Tibial artery (tissue), 4 donors: ENCODE results near the gene APOA4.

Source experiments
- DNase-seq, 2 donors: peaks; one replicate each; pipeline ENCODE4 v3.0.0-alpha.2; 2019
- H3K27ac ChIP-seq, 2 donors: fragments of 200-600 bp; sonication (generic) in 1 of 2; 1 replicate in 1 of 2; 2 replicates in 1 of 2; pipeline ENCODE4 v1.5.1; 2018 to 2019; ENCODE audit warnings: mild to moderate bottlenecking in 1 of 2
- H3K27me3 ChIP-seq, 2 donors: fragments of 200-600 bp; sonication (generic) in 1 of 2; one replicate each; pipeline versions ENCODE4 v1.5.1 to v1.6.0; 2016 to 2019
- H3K36me3 ChIP-seq, 3 donors: fragments of 200-600 bp; sonication (generic) in 2 of 3; one replicate each; pipeline ENCODE4 v1.5.1; 2016 to 2019; ENCODE audit warnings: mild to moderate bottlenecking in 2 of 3
- H3K4me1 ChIP-seq, 4 donors: fragments of 200-600 bp; sonication (generic) in 2 of 4; 1 replicate in 3 of 4; 2 replicates in 1 of 4; pipeline ENCODE4 v1.5.1; 2016 to 2019
- H3K4me3 ChIP-seq, 2 donors: fragments of 200-600 bp; sonication (generic) in 1 of 2; 1 replicate in 1 of 2; 2 replicates in 1 of 2; pipeline ENCODE4 v1.5.1; 2018 to 2019; ENCODE audit warnings: mild to moderate bottlenecking in 2 of 2
- H3K9me3 ChIP-seq, 3 donors: fragments of 200-600 bp; sonication (generic) in 1 of 3; one replicate each; pipeline ENCODE4 v1.5.1; 2016 to 2019
- intact Hi-C: fragments of 100-400 bp; cut with DNase I; formaldehyde crosslinking; loops from one replicate; pipeline ENCODE4 v1.15.0; 2023; ENCODE audit warnings: low total_unique reads
- TF ChIP-seq, protein P1 (sequence below), 2 experiments: fragments of 200-600 bp in 1 of 2; fragments of 450-650 bp in 1 of 2; IDR thresholded peaks; one replicate each; pipeline ENCODE4 v1.5.1; 2017 to 2019; ENCODE audit warnings: antibody characterized with exemption in 2 of 2, mild to moderate bottlenecking in 1 of 2, moderate library complexity in 1 of 2

The APOA4 gene

DNA sequence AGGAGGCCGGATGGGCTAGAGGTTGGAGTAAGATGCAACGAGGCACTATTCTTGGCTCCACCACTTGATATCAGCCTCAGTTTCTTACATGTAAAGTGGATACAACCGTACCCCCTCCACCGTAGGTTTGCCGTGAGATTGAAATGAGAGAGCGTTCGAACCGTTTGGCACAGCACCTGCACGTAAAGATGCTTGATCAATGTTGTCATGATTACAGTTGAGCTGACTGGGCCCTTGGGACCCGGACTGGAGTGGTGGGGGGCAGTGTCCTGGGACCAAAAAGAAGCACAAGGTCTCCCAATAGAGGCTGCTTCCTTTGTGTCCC lies 10.3 kb upstream of the APOA4 start:
- intact Hi-C loops = no loop called here
- peaks cover 0 to 15% (median 10%) of the 10 kb centered on the region in 4 donors for H3K4me1 ChIP-seq
- H3K4me3 ChIP-seq = no peak overlapping the region
- DNase-seq = no peak
- TF ChIP-seq, protein P1, sequence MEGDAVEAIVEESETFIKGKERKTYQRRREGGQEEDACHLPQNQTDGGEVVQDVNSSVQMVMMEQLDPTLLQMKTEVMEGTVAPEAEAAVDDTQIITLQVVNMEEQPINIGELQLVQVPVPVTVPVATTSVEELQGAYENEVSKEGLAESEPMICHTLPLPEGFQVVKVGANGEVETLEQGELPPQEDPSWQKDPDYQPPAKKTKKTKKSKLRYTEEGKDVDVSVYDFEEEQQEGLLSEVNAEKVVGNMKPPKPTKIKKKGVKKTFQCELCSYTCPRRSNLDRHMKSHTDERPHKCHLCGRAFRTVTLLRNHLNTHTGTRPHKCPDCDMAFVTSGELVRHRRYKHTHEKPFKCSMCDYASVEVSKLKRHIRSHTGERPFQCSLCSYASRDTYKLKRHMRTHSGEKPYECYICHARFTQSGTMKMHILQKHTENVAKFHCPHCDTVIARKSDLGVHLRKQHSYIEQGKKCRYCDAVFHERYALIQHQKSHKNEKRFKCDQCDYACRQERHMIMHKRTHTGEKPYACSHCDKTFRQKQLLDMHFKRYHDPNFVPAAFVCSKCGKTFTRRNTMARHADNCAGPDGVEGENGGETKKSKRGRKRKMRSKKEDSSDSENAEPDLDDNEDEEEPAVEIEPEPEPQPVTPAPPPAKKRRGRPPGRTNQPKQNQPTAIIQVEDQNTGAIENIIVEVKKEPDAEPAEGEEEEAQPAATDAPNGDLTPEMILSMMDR (IDR thresholded peaks at IDR 0.05) = no peak
- no peaks in the 10 kb centered on the region for H3K9me3 ChIP-seq
- H3K27me3 ChIP-seq = peaks cover 0 to 13% of the 10 kb centered on the region in 2 donors
- H3K27ac ChIP-seq = no peak overlapping the region
- no peaks in the 10 kb centered on the region for H3K36me3 ChIP-seq

DNA sequence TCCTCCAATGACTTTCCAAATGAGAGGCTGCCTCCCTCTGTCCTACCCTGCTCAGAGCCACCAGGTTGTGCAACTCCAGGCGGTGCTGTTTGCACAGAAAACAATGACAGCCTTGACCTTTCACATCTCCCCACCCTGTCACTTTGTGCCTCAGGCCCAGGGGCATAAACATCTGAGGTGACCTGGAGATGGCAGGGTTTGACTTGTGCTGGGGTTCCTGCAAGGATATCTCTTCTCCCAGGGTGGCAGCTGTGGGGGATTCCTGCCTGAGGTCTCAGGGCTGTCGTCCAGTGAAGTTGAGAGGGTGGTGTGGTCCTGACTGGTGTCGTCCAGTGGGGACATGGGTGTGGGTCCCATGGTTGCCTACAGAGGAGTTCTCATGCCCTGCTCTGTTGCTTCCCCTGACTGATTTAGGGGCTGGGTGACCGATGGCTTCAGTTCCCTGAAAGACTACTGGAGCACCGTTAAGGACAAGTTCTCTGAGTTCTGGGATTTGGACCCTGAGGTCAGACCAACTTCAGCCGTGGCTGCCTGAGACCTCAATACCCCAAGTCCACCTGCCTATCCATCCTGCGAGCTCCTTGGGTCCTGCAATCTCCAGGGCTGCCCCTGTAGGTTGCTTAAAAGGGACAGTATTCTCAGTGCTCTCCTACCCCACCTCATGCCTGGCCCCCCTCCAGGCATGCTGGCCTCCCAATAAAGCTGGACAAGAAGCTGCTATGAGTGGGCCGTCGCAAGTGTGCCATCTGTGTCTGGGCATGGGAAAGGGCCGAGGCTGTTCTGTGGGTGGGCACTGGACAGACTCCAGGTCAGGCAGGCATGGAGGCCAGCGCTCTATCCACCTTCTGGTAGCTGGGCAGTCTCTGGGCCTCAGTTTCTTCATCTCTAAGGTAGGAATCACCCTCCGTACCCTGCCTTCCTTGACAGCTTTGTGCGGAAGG lies 9.5 kb upstream of the APOA4 start:
- DNase-seq = peak in 1 of 2 donors; percentile 62
- Histone ChIP-seq H3K27ac (no peak overlapping the region), H3K9me3 (no peaks in the 10 kb centered on the region), H3K36me3 (no peaks in the 10 kb centered on the region), H3K27me3 (peaks cover 0 to 13% of the 10 kb centered on the region in 2 donors), H3K4me3 (no peak overlapping the region), H3K4me1 (peaks cover 0 to 15% (median 10%) of the 10 kb centered on the region in 4 donors)
- TF ChIP-seq, protein P1 (IDR thresholded peaks at IDR 0.05) = no peak
- intact Hi-C loops = no loop called here

DNA sequence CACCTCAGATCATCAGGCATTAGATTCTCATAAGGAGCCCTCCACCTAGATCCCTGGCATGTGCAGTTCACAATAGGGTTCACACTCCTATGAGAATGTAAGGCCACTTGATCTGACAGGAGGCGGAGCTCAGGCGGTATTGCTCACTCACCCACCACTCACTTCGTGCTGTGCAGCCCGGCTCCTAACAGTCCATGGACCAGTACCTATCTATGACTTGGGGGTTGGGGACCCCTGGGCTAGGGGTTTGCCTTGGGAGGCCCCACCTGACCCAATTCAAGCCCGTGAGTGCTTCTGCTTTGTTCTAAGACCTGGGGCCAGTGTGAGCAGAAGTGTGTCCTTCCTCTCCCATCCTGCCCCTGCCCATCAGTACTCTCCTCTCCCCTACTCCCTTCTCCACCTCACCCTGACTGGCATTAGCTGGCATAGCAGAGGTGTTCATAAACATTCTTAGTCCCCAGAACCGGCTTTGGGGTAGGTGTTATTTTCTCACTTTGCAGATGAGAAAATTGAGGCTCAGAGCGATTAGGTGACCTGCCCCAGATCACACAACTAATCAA lies 8.8 kb upstream of the APOA4 start:
- intact Hi-C loops = no loop called here
- no peak overlapping the region for H3K27ac ChIP-seq
- peaks cover 0 to 13% of the 10 kb centered on the region in 2 donors for H3K27me3 ChIP-seq
- no peak for DNase-seq
- peaks cover 0 to 15% (median 10%) of the 10 kb centered on the region in 4 donors for H3K4me1 ChIP-seq
- TF ChIP-seq, protein P1 (IDR thresholded peaks at IDR 0.05) = no peak
- no peaks in the 10 kb centered on the region for H3K9me3 ChIP-seq
- H3K4me3 ChIP-seq = no peak overlapping the region
- no peaks in the 10 kb centered on the region for H3K36me3 ChIP-seq

DNA sequence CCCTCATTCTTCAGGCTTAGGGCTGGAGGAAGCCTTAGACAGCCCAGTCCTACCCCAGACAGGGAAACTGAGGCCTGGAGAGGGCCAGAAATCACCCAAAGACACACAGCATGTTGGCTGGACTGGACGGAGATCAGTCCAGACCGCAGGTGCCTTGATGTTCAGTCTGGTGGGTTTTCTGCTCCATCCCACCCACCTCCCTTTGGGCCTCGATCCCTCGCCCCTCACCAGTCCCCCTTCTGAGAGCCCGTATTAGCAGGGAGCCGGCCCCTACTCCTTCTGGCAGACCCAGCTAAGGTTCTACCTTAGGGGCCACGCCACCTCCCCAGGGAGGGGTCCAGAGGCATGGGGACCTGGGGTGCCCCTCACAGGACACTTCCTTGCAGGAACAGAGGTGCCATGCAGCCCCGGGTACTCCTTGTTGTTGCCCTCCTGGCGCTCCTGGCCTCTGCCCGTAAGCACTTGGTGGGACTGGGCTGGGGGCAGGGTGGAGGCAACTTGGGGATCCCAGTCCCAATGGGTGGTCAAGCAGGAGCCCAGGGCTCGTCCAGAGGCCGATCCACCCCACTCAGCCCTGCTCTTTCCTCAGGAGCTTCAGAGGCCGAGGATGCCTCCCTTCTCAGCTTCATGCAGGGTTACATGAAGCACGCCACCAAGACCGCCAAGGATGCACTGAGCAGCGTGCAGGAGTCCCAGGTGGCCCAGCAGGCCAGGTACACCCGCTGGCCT lies 7.2 kb upstream of the APOA4 start:
- no peak overlapping the region for H3K27ac ChIP-seq
- no peak for DNase-seq
- H3K4me3 ChIP-seq = no peak overlapping the region
- intact Hi-C loops = no loop called here
- TF ChIP-seq, protein P1 (IDR thresholded peaks at IDR 0.05) = no peak
- peaks cover 0 to 6% (median 5%) of the 10 kb centered on the region in 4 donors for H3K4me1 ChIP-seq
- H3K36me3 ChIP-seq = no peaks in the 10 kb centered on the region
- no peaks in the 10 kb centered on the region for H3K9me3 ChIP-seq
- peaks cover 0 to 13% of the 10 kb centered on the region in 2 donors for H3K27me3 ChIP-seq

DNA sequence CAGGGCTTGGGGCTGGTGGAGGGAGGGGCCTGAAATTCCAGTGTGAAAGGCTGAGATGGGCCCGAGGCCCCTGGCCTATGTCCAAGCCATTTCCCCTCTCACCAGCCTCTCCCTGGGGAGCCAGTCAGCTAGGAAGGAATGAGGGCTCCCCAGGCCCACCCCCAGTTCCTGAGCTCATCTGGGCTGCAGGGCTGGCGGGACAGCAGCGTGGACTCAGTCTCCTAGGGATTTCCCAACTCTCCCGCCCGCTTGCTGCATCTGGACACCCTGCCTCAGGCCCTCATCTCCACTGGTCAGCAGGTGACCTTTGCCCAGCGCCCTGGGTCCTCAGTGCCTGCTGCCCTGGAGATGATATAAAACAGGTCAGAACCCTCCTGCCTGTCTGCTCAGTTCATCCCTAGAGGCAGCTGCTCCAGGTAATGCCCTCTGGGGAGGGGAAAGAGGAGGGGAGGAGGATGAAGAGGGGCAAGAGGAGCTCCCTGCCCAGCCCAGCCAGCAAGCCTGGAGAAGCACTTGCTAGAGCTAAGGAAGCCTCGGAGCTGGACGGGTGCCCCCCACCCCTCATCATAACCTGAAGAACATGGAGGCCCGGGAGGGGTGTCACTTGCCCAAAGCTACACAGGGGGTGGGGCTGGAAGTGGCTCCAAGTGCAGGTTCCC lies 6.5 kb upstream of the APOA4 start, which contains the start of gene APOC3:
Gene APOC3, plus strand, starts transcription at position 383 of the 659 bp plus-strand sequence. CDS start 676 bp downstream, outside the sequence.
- TF ChIP-seq, protein P1 (IDR thresholded peaks at IDR 0.05) = no peak
- no peak within 1 kb of the TSS for H3K27ac ChIP-seq
- H3K36me3 ChIP-seq = no peaks in the 10 kb centered on the region
- H3K27me3 ChIP-seq = peaks cover 0 to 13% of the 10 kb centered on the region in 2 donors
- H3K4me1 ChIP-seq = no peaks in the 10 kb centered on the region
- no peaks in the 10 kb centered on the region for H3K9me3 ChIP-seq
- no peak within 1 kb of the TSS for H3K4me3 ChIP-seq
- intact Hi-C loops = no loop called here
- no peak for DNase-seq
